Measurements from ENCODE around the gene GNPTG. TPM values are rescaled to one million over a fixed set of nuclear protein-coding genes. Genes with fewer than 3 reads are reported as not detected.

Gene GNPTG
- total and polyA plus RNA-seq, 5 donors = 39.7 to 47.1 (median 43.5) TPM

DNA sequence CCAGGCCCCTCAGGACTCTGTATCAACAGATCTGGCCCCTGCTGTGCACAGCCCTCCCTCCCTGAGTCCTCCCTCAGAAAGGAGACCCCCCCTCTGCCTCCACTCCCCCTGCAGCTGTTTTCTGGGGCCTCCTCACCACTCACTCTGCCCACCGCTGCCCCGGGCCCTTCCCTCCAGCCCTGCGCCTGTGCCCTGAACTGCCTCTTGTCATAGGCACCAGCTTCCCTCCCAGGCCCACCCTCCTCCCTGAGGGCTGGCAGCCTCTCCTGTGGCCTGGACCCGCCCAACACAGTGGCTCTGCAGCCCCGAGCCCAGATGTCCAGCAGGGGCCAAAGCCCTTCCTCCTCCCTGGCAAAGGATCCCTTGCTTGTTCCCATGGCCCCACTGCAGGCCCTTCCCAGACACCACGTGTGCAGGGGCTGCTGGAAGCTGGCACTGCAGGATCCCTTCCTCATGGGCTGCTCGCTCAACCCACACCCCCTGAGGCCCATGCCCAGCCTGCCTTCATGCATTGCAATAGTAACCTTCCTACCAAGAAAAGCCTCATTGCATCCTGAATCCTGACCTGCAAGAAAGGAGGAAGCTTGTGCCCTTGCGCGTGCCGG is 25.8 kb downstream of the GNPTG start:
- Histone ChIP-seq H3K4me1 (ENCODE audit: control insufficient read depth, insufficient read depth, low read length) (peaks cover 6% of the 10 kb centered on the region), H3K27ac (ENCODE audit: low read length) (no peak overlapping the region), H3K9me3 (ENCODE audit: control insufficient read depth, low read length) (no peaks in the 10 kb centered on the region), H3K27me3 (ENCODE audit: control insufficient read depth, insufficient read depth) (no peaks in the 10 kb centered on the region), H3K4me3 (ENCODE audit: low read length) (no peak overlapping the region)
- DNase-seq = no peak
- no peak for ATAC-seq
- 90% methylated on average over 10 of the region's 10 CpGs for WGBS
- intact Hi-C loops (cut with DNase I) = no loop called here

DNA sequence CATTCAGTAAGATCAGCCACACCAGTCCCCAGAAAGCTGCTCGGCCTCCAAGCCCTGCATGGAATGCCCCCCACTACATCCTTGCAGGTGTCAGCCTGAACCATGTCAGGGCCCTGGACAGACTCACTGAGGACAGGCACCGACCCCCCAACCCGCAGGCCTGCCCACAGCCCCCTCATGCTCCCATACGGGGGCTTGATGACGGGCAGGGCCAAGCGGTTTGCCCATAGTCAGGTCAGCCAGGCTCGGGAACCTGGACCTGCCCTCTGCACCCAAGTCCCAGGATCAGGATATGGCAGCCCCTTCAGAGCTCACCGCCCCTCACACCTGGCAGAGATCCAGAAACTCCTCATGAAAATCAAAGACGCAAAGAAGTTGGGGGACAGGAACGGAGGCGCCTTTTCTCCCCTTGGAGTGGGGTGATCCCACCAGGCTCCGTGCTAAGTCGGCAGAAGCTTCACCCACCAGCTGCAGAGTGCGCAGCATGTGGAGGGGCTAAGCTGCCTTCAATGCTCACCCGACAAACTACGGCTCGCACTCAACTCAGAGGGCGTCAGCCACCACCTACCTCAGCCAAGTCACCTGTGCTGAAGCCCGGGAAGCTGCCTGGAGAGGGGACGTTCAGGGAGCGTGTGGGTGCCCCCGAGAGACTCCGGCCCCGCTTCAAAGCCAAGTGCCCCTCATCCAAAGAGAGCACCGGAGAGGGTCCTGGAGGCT is 26.5 kb downstream of the GNPTG start:
- no peaks in the 10 kb centered on the region for H3K9me3 ChIP-seq (ENCODE audit: control insufficient read depth, low read length)
- DNase-seq = peak in 1 of 3 donors; percentile 49
- no peaks in the 10 kb centered on the region for H3K27me3 ChIP-seq (ENCODE audit: control insufficient read depth, insufficient read depth)
- peak overlapping the region; percentile 13 for H3K27ac ChIP-seq (ENCODE audit: low read length)
- ATAC-seq = no peak
- intact Hi-C loops (cut with DNase I) = no loop called here
- 94% methylated on average over 25 of the region's 25 CpGs for WGBS
- peak overlapping the region; percentile 60 for H3K4me3 ChIP-seq (ENCODE audit: low read length)
- peaks cover 6% of the 10 kb centered on the region for H3K4me1 ChIP-seq (ENCODE audit: control insufficient read depth, insufficient read depth, low read length)

DNA sequence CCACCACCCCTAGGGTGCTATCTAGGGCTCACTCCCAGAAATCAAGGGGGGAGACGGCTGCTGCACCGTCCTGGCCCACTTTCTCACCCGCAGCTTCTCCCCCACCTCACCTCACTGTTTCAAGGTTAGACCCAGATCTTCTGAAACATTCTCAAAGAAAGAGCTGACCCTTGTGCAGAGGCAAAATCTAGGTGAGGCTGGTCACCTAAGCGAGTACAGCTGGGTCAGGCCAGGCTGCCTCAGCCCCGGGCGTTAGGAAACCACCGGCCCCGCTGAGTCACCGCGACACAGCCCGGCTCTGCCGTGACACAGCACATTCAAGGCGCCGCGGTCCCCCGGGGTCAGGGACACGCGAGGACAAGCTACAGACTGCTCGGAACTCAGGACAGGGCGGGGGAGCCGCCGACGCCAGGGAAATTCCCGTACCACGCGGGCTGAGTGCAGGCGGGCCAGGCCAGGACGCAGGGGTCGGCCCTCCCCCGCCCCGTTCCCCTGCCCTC is 27.1 kb downstream of the GNPTG start:
- DNase-seq (peak; percentile 91 to 94 (median 94)), ATAC-seq (peak; percentile 85 to 88)
- intact Hi-C loops (cut with DNase I) = no loop called here
- WGBS = 7% methylated on average over 31 of the region's 31 CpGs
- peak overlapping the region; percentile 60 for H3K4me3 ChIP-seq (ENCODE audit: low read length)
- H3K9me3 ChIP-seq (ENCODE audit: control insufficient read depth, low read length) = no peaks in the 10 kb centered on the region
- no peaks in the 10 kb centered on the region for H3K27me3 ChIP-seq (ENCODE audit: control insufficient read depth, insufficient read depth)
- H3K4me1 ChIP-seq (ENCODE audit: control insufficient read depth, insufficient read depth, low read length) = peaks cover 6% of the 10 kb centered on the region
- peak overlapping the region; percentile 71 for H3K27ac ChIP-seq (ENCODE audit: low read length)

DNA sequence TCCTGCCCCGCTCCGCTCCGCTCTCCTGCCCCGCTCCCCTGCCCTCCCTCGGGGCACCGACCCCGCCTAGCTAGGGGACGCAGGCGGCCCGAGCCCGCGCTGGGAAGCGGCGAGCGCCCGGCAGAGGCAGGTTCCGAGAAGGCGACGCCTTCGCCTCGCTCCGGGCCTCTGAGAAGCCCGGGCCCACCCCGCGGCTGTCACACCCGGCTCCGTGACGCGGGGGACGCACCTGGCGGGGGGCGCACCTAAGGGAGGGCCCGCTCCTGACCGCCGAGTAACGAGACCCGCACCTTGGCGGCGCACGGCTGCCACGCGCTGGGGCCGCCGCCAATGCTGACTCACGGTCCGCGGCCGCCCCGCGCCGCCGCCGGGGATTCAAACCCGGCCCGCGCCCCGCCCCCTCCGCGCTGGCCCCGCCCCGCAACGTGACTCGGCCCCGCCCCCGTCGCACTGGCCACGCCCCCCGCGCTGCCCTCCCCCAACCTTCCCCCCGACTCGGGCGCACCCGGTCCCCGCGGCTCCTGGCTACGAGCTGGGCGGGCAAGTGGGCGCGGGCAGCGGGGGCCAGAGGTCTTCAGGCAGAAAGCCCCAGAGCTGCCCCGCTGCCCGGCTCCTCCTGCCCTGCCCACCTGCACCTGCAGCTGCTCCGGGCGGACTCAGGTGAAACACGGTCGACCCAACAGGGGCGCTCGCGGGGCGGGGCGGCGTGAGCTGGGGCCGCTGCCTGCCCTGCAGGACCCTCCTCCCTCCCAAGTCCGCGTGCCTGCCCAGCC is 27.8 kb downstream of the GNPTG start:
- H3K27me3 ChIP-seq (ENCODE audit: control insufficient read depth, insufficient read depth) = no peaks in the 10 kb centered on the region
- intact Hi-C loops (cut with DNase I) = no loop called here
- H3K9me3 ChIP-seq (ENCODE audit: control insufficient read depth, low read length) = no peaks in the 10 kb centered on the region
- peak overlapping the region; percentile 60 for H3K4me3 ChIP-seq (ENCODE audit: low read length)
- peak overlapping the region; percentile 71 for H3K27ac ChIP-seq (ENCODE audit: low read length)
- DNase-seq (peak; percentile 62 to 83 (median 81)), ATAC-seq (peak; percentile 67 to 81)
- H3K4me1 ChIP-seq (ENCODE audit: control insufficient read depth, insufficient read depth, low read length) = peaks cover 6% of the 10 kb centered on the region
- 7% methylated on average over 95 of the region's 95 CpGs for WGBS

DNA sequence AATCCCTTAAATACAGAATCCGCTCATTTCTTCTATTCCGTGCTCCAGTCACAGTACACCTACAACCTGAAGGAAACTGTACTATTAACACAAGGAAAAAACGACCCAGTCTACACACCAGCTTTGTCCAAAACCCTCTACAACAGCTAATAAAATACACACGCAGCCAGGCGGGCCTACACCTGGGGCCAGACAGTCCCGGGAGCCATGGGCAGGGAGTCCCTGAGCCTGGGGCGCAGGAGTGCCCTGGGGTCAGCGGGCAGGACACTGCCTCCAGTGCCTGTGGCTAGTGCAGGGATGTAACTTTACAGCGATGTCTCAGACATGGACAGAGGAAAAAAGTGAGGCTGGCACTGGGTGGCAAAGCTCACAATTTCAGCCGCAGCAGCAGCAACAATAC is 28.5 kb downstream of the GNPTG start:
- intact Hi-C loops (cut with DNase I) = no loop called here
- Histone ChIP-seq H3K9me3 (ENCODE audit: control insufficient read depth, low read length) (no peaks in the 10 kb centered on the region), H3K4me1 (ENCODE audit: control insufficient read depth, insufficient read depth, low read length) (peaks cover 6% of the 10 kb centered on the region), H3K4me3 (ENCODE audit: low read length) (no peak overlapping the region), H3K27me3 (ENCODE audit: control insufficient read depth, insufficient read depth) (no peaks in the 10 kb centered on the region), H3K27ac (ENCODE audit: low read length) (no peak overlapping the region)
- 89% methylated on average over 10 of the region's 10 CpGs for WGBS
- ATAC-seq (no peak), DNase-seq (no peak)

DNA sequence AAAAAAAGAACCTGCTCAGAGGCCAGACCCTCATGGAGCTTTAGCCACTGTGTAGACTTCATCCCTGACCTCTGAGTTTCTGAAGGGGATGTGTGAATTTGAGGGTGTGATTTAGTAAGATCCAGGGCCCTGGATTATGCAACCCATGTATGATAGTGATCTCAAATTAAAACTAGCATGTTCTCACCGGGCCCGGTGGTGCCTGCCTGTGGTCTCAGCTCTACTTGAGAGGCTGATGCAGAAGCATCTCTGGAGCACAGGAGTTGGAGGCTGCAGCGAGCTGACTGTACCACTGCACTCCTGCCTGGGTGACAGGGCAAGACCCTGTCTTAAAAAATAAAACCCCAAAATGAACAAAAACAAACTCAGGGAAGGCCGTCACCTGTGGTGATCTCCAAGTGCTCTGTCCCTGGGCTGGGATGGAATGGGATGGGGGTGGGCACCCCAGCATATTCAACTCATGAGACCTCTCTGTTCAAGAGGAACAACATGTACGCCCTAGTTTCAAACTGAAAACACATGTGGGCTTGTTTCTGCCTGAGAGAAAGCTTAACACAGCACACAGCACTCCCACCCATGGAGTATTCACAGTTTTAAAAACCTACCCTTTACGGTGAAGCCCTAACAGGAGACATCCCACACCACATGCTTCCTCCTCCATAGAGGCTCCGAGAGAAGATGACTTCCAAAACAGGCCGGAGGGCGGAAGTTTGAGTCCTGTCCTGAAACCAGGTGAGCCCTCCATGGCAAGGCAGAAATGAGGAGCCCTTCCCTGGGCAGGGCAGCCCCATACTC is 30.1 kb downstream of the GNPTG start:
- DNase-seq (no peak), ATAC-seq (no peak)
- Histone ChIP-seq H3K27ac (ENCODE audit: low read length) (no peak overlapping the region), H3K4me3 (ENCODE audit: low read length) (no peak overlapping the region), H3K4me1 (ENCODE audit: control insufficient read depth, insufficient read depth, low read length) (peaks cover 6% of the 10 kb centered on the region), H3K27me3 (ENCODE audit: control insufficient read depth, insufficient read depth) (no peaks in the 10 kb centered on the region), H3K9me3 (ENCODE audit: control insufficient read depth, low read length) (no peaks in the 10 kb centered on the region)
- intact Hi-C loops (cut with DNase I) = no loop called here
- 92% methylated on average over 9 of the region's 9 CpGs for WGBS

DNA sequence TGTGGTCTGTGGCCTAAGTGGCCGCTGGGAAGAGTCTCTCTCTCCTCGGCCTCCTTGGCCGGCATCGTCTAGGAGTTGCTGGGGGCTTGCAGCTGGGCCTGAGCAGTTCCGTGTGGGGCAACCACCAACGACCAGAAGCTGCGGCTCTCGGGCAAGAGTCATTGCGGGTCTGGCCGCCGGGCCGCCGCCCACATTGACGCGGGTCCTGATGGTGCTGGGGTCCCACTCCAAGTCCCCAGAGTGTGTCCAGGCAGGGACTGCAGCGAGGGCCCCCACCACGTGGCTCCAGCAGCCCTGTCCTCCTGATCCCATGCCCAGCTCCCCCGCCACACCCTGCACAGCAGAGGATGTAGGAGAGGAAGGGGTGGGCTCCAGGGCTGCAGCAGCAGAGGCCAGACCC is 31.8 kb downstream of the GNPTG start:
- no peaks in the 10 kb centered on the region for H3K9me3 ChIP-seq (ENCODE audit: control insufficient read depth, low read length)
- H3K4me3 ChIP-seq (ENCODE audit: low read length) = no peak overlapping the region
- no peak overlapping the region for H3K27ac ChIP-seq (ENCODE audit: low read length)
- DNase-seq (no peak), ATAC-seq (no peak)
- no peaks in the 10 kb centered on the region for H3K27me3 ChIP-seq (ENCODE audit: control insufficient read depth, insufficient read depth)
- peaks cover 6% of the 10 kb centered on the region for H3K4me1 ChIP-seq (ENCODE audit: control insufficient read depth, insufficient read depth, low read length)
- 89% methylated on average over 18 of the region's 18 CpGs for WGBS
- intact Hi-C loops (cut with DNase I) = no loop called here

DNA sequence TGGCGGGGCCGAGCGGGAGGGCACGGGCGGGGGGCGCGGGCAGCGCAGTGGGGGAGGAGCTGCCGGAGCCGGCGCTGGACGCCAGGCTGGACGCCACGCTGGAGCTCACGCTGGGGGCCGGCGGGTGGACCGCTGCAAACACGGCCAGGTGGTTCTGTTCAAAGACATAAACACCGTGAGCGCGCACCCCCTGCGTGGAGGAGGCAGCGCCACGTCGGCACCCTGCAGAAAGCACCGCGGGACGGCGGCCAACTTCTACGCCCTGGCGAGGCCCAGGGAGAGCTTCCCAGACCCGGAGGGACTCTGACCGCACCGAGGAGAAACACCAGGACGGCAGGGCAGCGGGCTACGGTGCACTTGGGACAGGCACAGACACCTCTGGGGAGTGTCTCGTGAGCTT is 33.5 kb downstream of the GNPTG start:
- no peak for DNase-seq
- H3K9me3 ChIP-seq (ENCODE audit: control insufficient read depth, low read length) = no peaks in the 10 kb centered on the region
- intact Hi-C loops (cut with DNase I) = no loop called here
- no peak for ATAC-seq
- 96% methylated on average over 39 of the region's 39 CpGs for WGBS
- H3K4me3 ChIP-seq (ENCODE audit: low read length) = no peak overlapping the region
- H3K27me3 ChIP-seq (ENCODE audit: control insufficient read depth, insufficient read depth) = no peaks in the 10 kb centered on the region
- H3K4me1 ChIP-seq (ENCODE audit: control insufficient read depth, insufficient read depth, low read length) = no peaks in the 10 kb centered on the region
- H3K27ac ChIP-seq (ENCODE audit: low read length) = no peak overlapping the region

DNA sequence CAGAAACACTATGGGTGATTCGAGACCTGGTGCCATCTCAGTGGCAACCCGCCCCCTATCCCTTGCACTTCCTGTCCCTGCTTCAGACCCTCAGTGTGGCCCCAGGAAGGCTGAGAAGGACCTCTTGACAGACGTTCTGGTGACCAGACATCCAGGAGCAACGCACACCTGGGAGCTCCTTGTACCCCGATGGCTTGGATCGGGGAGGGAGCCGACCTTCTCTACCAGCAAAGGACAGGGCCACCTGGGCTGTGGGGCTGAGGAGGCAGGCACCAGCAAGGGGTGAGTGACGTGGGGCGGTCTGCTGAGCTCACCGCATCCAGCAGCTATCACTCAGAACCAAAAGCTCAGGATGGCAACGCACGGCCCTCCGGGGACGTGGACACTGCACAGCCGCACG is 35.6 kb downstream of the GNPTG start:
- intact Hi-C loops (cut with DNase I) = no loop called here
- no peak overlapping the region for H3K27ac ChIP-seq (ENCODE audit: low read length)
- no peaks in the 10 kb centered on the region for H3K27me3 ChIP-seq (ENCODE audit: control insufficient read depth, insufficient read depth)
- H3K4me3 ChIP-seq (ENCODE audit: low read length) = no peak overlapping the region
- ATAC-seq (no peak), DNase-seq (no peak)
- H3K4me1 ChIP-seq (ENCODE audit: control insufficient read depth, insufficient read depth, low read length) = no peaks in the 10 kb centered on the region
- H3K9me3 ChIP-seq (ENCODE audit: control insufficient read depth, low read length) = no peaks in the 10 kb centered on the region
- WGBS = 90% methylated on average over 16 of the region's 16 CpGs

DNA sequence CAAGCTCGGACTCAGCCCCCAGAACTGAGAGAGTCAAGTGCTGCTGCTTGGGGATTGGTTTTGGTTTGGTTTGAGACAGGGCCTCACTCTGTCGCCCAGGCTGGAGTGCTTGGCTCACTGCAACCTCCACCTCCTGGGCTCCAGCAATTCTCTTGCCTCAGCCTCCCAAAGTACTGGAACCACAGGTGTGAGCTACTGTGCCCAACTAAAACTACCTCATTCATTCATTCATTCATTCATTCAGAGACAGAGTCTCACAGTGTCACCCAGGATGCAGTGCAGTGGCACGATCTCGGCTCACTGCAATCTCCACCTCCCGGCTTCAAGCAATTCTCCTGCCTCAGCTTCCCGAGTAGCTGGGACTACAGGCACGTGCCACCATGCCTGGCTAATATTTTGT is 38.0 kb downstream of the GNPTG start:
- ATAC-seq (no peak), DNase-seq (no peak)
- H3K4me1 ChIP-seq (ENCODE audit: control insufficient read depth, insufficient read depth, low read length) = no peaks in the 10 kb centered on the region
- no peaks in the 10 kb centered on the region for H3K9me3 ChIP-seq (ENCODE audit: control insufficient read depth, low read length)
- H3K4me3 ChIP-seq (ENCODE audit: low read length) = no peak overlapping the region
- intact Hi-C loops (cut with DNase I) = loop anchor here in 1 of 4 donors (10.0 kb wide), 1 partner anchor 55 kb away; the partner anchor contains the start of gene BAIAP3
- H3K27me3 ChIP-seq (ENCODE audit: control insufficient read depth, insufficient read depth) = no peaks in the 10 kb centered on the region
- WGBS = 93% methylated on average over 7 of the region's 7 CpGs
- no peak overlapping the region for H3K27ac ChIP-seq (ENCODE audit: low read length)

Data from right cardiac atrium (tissue), 5 donors.